A172 (cell line): Measurements from ENCODE around the gene PIMREG. TPM values are rescaled to one million over a fixed set of nuclear protein-coding genes. Genes with fewer than 3 reads are reported as not detected.

Source experiments
- DNase-seq: peaks from one replicate; pipeline ENCODE4 v3.0.0-alpha.2; 2015; ENCODE audit warnings: low spot score
- total RNA-seq: library from RNA; depleted of rRNA; stranded (reverse); fragments of >200 nt; shearing (Covaris generic); gene quantifications from 2 replicates; pipeline ENCODE4 v1.2.3, GENCODE V29; 2014; rRNA removed

Gene PIMREG, protein sequence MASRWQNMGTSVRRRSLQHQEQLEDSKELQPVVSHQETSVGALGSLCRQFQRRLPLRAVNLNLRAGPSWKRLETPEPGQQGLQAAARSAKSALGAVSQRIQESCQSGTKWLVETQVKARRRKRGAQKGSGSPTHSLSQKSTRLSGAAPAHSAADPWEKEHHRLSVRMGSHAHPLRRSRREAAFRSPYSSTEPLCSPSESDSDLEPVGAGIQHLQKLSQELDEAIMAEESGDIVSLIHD
- total RNA-seq: 81.2 and 96.3 TPM in 2 replicates

DNA sequence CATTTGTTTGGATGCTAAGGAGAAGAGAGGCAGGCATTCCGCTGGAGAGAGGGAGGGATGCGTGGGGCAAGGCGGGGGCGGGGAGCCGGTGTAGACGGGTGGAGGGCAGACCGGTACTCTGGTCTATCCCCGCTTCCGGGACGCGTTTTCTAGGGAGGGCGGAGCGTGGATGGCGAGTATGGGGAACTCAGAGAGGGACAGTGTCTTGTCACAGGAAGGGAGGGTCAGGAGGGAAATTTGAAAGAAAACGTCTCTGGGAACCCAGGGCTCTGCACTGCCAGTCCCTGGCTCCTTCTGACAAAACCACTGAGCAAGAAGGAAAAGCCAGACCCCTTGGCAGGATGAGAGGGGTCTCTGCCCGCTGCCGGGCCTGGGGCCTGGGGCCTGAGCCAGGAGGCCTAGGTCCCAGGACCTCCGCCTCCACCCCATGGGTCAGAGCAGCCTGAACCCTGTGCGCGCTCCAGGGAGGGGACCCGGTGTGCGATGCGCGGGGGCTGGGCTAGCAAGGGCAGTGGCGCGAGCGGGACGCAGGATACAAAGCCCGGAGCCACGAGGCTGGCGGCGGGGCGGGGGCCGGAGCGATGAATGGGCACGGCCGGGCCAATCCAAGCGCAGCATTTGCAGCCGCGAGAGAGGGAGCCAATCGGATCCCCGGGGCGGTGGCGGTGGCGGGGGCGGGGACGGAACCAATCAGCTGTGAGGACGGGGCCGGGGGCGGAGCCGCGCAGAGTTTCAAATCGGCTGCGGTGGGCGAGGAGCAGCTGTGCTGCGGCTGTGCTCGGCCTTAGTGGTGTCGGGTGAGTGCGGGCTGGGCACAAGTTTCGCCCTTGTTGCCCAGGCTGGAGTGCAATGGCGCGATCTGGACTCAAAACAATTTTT is at the start of gene PIMREG:
PIMREG (plus strand) TSS at position 764 of the 879 bp plus-strand sequence. CDS start 656 bp downstream, outside the sequence.
- peak; percentile 91 for DNase-seq

DNA sequence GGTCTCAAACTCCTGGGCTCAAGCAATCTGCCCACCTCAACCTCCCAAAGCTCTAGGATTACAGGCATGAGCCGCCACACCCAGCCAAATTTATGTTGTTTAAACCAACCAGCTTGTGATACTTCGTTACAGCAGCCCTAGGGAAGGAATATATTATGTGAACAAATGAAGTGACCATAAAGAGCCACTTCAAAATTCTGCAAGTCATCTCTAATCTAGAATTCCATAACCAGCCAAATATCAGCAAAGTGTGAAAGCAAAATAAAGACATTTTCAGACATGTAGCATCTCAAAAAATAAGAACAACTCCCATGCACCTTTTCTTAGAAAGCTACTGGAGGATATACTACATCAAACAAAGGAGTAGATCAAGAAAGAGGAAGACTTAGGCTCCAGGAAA is 45.3 kb upstream of the PIMREG start:
- DNase-seq: no peak

DNA sequence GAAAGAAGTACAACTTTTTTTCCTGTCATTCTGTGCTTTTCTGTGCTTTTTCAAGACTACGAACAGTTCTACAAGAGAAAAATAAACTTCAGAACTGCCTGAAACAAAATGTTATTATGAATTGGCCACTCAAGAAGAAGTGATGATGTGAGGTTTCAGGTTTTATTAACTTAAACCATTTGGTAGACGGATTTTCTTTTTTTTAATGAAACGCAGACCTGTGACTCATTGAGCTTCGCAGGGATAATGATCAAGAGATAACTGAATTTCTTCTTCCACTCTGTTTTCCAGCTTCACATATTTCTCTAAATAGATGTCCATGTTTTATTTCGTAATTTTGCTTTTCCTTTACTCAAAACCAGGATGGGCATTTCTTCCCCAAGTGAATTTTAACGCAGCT is 42.0 kb upstream of the PIMREG start:
- no peak for DNase-seq

DNA sequence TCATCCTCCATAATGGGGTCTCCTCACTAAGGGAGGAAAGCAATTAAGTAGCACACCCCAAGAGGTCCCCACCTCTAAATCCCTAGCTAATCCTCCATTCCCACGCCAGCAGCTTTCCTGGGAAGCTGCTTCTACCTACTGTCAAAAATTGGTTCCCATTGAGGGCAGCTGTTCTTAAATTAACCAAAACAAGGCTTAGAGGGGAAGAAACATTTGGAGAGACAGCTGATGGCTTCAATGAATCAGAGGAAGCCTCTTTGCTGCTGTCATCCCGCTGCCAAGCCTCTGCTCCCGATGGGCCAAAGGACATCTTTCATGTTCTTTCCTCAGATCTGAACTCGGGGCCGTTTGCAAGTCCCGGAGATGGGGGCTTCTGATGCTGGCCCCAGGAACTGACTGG is 36.0 kb upstream of the PIMREG start:
- DNase-seq: no peak

DNA sequence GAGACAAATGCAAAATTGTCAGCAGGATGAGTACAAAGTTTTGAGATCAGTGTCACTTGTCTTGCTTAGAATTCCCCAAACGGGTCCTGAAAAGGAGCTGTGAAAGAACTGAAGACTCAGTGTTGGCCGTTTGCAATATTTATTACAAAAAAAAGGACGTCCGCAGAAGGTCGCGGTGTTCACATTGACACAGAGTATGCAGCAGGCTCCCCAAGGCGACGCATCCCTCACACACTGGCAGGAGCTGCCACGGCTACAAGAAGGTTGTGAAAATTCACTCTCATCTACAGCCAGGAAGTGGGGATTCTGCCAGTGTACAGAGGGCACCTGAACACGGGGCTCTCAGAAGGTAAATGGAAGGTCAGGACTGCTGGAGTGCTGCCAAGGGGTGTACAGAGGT is 35.5 kb upstream of the PIMREG start:
- DNase-seq: no peak

DNA sequence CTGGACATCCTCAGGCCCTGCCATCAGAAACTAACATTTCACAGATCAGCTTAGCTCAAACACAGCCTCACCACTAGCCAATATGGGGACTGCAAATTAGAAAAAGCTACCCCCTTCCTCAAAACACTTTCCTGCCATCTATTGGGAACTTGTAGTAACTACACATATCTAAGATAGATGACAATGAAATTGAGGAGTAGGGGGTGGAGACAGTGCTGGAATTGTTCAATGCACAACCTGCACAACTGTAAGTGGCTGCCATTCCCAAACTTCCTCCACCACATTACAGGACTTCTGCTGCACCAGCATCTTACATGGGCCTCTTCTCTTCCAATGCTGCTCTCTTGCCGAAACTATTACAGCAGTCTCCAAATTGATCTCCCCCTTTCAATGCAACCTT is 31.2 kb upstream of the PIMREG start:
- DNase-seq: peak; percentile 62

DNA sequence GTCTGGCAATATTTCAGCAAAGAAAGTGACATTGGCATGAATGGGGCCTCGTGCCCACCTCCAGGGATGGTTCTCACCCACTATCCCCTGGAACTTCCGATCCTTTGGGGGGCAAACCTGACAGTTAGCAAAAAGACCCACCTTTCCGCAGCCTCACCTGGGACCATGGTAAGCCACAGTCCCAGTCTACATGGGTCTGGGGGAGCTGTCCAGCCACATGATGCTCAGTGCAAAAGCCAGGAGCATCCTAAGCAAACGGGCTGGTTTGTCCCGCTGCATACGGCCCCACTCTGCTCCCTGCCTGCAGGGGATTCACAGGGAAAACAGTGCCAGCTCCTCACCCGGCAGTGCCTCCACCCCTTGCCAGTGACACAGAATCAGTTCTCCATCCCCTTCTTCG is 28.6 kb upstream of the PIMREG start:
- no peak for DNase-seq

DNA sequence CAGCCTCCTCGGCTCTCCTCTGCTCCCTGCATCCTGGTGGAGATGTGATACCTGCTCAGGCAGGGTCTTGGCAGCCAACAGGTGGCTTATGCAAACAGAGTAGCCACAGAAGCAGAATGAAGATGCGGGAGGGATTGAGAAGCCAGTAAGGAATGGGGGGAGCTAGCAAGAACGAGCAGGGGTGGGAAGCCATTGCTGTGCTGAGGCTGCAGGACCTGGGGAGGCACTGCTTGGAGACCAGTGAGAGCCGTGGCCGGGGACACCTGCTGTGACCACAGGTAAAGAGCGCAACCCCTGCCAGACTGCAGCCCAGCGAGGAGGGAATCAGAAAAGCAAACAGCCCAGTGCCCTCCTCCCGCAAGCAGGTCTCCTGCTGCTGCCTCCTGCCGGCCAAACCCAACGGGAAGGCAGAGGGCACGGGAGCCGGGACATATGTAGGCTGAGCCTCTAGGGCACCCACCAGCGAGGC is 24.0 kb upstream of the PIMREG start:
- DNase-seq: no peak

DNA sequence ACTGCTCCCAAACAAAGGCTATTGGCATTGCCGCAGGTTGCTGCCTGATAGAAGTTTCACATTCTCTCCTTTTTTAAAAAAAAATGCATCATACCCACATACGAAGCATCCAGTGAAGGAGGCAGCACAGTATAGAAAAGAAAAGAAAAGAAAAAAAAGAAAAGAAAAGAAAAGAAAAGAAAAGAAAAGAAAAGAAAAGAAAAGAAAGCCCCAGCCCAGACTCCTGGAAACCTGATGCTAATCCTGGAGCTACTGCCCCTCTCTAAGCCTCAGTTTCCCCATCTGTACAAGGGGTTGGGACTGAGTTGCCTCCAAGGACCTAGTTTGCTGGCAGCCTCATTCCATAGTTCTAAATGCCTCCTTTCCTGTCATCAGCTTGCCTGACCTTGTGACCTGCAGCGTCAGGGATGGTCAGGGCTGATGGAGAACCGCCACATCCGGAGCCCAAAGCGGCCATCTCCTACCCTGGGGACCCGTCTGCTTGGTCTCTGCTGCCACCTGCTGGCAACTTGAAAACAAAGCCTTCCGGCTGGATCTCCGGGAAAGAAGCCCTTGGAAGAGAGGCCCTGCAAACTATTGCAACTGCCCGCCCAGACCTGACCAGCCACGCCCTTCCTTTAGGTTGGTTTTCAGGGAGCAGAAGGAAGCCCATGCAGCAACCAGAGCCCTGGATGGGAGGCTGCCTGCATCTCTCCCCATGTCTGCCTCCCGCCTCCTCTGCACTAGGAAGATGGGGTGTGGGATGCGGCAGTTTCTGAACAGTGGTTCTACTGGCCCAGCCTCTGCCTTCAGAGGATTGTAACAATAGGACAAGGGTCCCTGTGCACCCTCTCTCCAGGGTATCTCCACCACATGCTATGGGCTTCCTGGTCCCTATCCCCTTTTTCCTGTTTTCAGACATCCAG is 22.3 kb upstream of the PIMREG start:
- DNase-seq: peak; percentile 90

DNA sequence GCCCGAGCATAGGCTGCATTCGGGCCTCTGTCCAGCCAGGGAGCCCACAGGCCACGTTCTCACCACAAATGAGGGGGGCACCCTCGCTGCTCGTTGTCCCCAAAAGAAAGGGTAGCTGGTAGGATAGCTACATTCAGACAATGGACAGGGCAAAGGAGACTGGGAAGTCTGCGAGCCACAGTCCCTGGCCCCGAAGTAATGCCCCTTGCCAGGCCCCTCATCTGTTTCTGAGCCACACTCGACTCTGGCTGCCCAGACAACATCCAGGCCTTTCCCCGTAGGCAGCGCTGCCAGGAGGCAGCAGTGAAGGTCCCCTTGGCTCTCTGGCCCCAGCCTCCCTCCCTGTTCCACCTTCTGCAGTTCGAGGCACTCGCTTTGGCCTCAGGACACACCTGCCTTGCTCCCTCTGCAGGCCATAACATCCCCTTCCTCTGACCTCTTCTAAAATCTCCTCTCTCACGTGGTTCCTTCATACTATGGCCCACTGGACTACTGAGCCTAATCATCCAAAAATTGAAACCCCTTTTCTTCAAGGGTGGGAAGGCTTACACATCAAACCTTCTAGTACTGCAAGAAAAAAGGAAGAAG is 21.5 kb upstream of the PIMREG start:
- no peak for DNase-seq

DNA sequence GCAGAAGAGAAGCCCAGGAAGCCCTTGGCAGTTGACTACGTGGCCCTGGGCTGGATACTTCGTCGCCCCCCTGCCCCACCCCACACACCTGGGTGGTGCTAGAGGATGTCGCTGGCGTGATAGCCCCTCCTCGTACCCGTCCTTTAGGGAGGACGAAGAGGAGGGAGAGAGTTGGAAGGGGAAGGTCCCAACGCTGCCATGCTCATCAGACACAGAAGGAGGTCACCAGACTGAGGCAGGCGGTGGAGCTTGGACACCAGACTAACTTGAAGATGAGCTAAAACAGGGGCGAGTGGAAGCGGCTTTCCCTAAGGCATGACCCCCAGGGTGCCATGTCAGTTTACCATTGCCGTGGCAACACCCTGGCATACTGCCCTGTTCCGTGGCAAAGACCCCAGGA is 20.3 kb upstream of the PIMREG start:
- DNase-seq: no peak

DNA sequence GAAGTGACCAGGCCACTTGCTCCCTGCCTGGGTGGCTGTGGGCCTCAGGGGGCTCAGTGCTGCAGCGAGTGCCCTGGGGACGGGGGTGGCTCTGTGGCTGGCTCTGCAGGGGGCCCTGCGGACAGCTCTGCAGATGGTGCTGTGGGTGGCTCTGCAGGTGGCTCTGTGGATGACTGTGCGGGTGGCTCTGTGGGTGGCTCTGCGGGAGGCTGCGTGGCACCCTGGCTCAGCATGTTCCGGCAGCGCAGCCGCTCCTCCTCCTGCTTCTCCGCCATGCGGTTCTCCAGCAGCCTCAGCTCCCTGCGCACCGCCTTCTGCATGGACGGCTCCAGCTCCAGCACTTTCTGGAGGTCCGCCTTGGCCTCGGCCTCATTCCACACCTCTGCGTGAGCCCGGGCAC is 18.8 kb upstream of the PIMREG start:
- DNase-seq: no peak

DNA sequence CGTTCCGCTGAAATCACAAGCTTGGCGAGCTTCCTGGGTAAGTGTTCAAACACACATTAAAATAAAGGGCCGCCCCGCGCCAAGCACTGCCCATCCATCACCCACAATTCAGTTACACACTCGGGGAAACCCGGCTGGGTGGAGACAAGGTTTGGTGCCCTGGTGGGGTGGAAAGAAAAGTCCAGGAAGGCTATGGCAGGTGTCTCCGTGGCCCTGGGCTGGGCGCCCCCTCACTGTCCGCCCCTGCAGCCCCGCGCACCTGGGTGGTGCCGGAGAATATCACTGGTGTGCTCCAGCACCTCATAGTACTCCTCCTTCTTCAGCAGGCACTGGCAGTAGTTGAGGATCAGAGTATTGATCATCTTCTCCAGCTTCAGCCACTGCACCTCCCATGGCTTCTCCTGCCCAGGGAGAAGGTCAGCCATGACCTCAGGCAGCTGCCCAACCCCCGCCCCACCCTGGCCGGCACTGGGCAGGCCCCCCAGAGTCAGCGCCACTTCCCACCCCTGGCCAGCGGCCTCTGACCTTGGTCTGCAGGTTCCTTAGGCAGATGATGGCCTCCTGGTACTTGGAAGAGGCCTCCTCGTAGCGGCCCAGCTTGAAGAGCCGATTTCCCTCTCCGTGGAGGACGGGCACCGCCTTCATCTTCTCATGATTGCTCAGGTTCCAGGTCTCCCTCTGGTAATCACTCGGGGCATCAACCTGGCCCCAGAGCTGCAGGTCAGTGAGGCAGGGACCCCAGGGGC is 17.7 kb upstream of the PIMREG start:
- DNase-seq: no peak

DNA sequence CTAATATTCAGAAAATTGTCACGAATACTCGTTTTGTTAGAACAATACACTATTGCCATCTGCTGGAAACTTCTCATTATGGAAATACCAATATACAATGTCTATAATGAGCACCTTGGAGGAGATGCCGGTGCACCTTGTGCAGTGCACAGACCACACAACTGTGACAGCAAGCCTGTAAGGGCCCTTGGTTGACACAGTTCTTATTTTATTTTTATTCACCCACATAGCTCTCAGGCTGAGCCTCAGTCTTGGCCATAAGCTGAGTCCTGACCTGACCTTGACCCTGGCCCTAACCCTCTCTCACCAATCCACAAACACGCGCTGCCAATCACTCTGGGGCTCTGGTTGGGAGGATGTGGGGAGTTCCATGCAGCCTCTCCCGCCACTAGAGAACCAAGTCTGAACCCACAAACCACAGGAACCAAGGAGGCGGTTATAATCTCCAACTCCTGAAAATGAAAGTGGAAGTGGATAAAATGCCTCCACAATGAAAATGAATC is 16.9 kb upstream of the PIMREG start:
- peak; percentile 53 for DNase-seq

DNA sequence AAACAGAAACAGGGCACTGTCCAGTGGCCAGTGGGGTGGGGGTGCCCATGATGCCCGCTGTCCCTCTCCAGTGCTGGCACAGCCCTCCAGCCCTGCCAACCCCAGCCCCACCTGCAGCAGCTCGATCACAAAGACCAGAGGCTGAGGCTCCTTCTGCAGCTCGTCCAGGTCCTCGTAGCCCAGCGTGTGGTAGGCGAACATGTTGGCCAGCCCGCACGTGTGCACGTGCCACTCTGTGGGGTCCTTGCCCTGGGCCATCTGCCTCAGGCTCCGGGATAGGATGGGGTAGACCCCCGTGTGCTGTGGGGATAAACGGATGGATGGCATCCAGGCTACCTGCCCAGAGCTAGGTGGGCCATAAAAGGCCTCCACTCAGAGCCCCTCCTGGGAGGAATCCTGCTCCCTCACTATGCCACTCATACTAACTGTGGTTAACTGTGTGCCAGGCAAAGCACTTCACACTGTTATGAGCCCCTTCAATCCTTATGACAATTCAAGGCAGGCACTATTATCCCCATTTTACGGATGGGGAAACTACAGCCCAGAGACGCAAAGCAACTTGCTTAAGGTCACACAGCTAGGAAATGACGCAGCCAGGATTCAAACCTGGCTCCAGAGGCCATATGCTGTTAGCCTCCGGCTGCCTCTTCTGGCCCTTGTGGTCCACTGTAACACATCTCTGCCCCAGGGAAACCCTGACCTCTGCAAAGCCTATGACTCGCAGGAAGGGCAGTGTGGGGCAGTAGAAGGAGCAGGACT is 15.9 kb upstream of the PIMREG start:
- DNase-seq: no peak

DNA sequence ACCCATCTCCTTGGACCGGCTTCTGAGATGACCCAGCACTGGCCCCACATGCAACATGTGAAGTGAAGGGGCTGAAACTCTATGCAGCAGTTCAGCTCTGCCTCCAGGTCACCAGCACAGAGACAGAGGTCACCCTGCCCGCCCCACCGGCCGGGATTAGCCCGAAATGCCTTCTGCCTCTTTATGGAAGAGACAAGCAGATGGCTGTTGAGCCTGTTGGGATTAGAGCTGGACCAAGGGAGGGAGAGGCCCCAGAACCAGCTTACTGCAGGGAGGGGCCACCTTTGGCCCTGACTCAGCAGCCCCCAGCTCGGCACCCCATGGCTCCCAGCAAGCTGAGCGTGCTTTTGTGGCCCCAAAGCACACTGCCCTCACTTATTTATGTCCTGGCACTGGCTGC is 15.0 kb upstream of the PIMREG start:
- no peak for DNase-seq

DNA sequence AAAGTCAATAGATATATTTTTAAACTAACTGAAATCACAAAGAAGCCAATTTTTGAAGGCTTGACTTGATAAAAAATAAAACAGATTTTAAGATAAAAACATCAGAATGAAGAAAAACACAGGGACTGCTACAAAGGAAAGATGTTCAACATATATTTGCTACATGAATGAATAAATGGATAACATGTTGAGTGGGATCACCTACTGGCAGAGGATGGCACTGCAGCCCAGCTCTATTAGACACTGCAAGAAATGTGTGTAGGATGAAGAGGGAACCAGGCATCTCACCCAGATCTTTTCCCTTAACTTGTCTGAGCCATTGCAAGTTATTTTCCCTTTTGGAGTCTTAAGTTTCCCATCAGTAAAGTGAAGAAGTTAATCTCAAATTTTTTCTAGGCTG is 13.5 kb upstream of the PIMREG start:
- DNase-seq: no peak

DNA sequence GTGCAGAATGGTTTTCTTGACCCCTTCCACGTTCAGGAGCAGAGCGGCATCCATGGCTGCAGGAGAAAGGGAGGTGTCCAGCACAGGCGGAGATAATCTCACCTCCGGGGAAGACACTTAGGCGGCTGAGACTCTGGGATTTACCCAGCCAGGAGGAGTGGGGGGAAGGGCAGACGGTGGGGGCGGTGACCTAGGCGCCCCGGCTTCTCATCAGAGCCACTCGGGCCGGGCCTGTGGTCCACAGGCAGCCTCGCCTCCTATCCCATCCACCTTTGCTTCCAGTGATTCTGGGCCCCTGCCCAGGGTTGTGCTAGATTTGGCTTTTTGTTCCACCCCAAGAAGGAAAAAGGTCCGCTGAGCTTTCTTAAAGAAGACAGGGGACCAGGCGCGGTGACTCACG is 9.2 kb upstream of the PIMREG start, which contains the start of gene AIPL1:
AIPL1 (minus strand) TSS at position 71 of the 400 bp plus-strand sequence; CDS start at position 54, 17 bp downstream.
- DNase-seq: no peak

DNA sequence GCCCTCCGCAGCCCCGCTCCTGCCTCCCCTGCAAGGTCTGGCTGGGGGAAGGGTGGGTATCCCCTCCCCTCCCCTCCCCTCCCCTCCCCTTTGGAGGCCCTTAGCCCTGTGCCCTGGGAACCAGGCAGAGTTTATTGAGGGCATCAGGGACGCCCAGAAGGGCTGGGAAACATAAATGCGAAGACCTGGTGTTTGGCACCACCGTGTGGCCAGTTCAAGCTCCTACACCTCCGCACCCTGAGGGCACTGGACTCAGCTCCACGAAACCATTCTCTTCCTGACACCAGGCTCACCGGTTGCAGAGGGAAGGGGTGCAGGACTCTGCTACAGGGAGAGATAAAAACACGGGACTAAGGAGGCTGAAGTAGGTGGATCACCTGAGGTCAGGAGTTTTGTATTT is 8.3 kb upstream of the PIMREG start:
- DNase-seq: peak; percentile 76

DNA sequence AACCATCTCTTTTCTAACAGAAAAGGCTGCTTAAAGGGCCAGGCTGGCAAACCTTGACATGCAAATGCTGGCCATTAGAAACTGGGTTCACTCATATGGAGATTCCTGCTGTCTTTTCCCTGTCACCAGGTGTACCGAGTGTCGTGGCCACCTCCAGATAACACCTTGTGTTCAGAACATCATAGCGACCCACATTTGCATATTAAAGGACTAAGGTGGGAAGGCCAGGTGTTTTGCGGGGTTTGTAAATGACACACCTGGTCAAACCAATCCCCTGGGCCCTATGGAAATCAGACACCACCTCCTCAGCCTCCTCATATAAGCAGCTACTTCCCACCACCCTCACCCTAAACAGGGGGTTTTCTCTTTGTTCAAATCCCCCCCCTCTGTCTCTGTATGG is 6.8 kb upstream of the PIMREG start:
- no peak for DNase-seq
